ENCODE measurements around the gene ALOX5AP. TPM values are rescaled to one million over a fixed set of nuclear protein-coding genes. Genes with fewer than 3 reads are reported as not detected.

The ALOX5AP gene
- total RNA-seq: 10 to 100 TPM in 2 of 3 donors, 1 to 10 TPM in 1; 5.1 to 13.8 (median 11.8) TPM
- long read RNA-seq, donor 1, transcript ALOX5AP-201 (5 exons, 904 nt): major isoform, 9 of 9 reads
- long read RNA-seq, donor 1, partial matches to known transcripts: 0 of 9 reads
- long read RNA-seq, donor 1, other reads (novel, unspliced or antisense): 0 of 9 reads
- long read RNA-seq, donor 2, transcript ALOX5AP-201 (5 exons, 904 nt): major isoform, 6 of 7 reads
- long read RNA-seq, donor 2, partial matches to known transcripts: 1 of 7 reads
- long read RNA-seq, donor 2, other reads (novel, unspliced or antisense): 0 of 7 reads

- intact Hi-C loops (cut with DNase I, micrococcal nuclease): no loop called here
- Histone ChIP-seq H3K9me3 (no peaks in the 10 kb centered on the region), H3K36me3 (ENCODE audit: low read depth) (no peaks in the 10 kb centered on the region), H3K4me3 (no peak within 1 kb of the TSS), H3K4me1 (ENCODE audit: low read depth) (no peaks in the 10 kb centered on the region)
- ATAC-seq: peak; percentile 67
- no peak for TF ChIP-seq CTCF (IDR thresholded peaks at IDR 0.05)
- peak in 1 of 3 donors; percentile 29 for DNase-seq
Observed at GRCh38 chr13:30735025-30735871, at the start of gene ALOX5AP. Gene ALOX5AP (plus strand): TSS chr13:30735543. CDS start chr13:30735606, 63 bp downstream.

- Histone ChIP-seq H3K36me3 (ENCODE audit: low read depth) (no peaks in the 10 kb centered on the region), H3K9me3 (no peaks in the 10 kb centered on the region), H3K4me3 (no peak overlapping the region), H3K4me1 (ENCODE audit: low read depth) (peaks cover 5% of the 10 kb centered on the region)
- intact Hi-C loops (cut with DNase I, micrococcal nuclease): no loop called here
- DNase-seq: no peak
- TF ChIP-seq CTCF (IDR thresholded peaks at IDR 0.05): no peak
- no peak for ATAC-seq
Observed at GRCh38 chr13:30685987-30686386, 49.4 kb upstream of the ALOX5AP start.

- intact Hi-C loops (cut with DNase I, micrococcal nuclease): no loop called here
- Histone ChIP-seq H3K4me1 (ENCODE audit: low read depth) (peaks cover 5% of the 10 kb centered on the region), H3K4me3 (no peak overlapping the region), H3K9me3 (no peaks in the 10 kb centered on the region), H3K36me3 (ENCODE audit: low read depth) (no peaks in the 10 kb centered on the region)
- no peak for ATAC-seq
- DNase-seq: no peak
- no peak for TF ChIP-seq CTCF (IDR thresholded peaks at IDR 0.05)
Observed at GRCh38 chr13:30687601-30688000, 47.7 kb upstream of the ALOX5AP start.

GRCh38 chr13:30689752-30690151 is 45.6 kb upstream of the ALOX5AP start:
- no peak for TF ChIP-seq CTCF (IDR thresholded peaks at IDR 0.05)
- DNase-seq (peak in 1 of 3 donors; percentile 47), ATAC-seq (no peak)
- no peaks in the 10 kb centered on the region for H3K9me3 ChIP-seq
- no peaks in the 10 kb centered on the region for H3K36me3 ChIP-seq (ENCODE audit: low read depth)
- peaks cover 5% of the 10 kb centered on the region for H3K4me1 ChIP-seq (ENCODE audit: low read depth)
- no peak overlapping the region for H3K4me3 ChIP-seq
- intact Hi-C loops (cut with DNase I, micrococcal nuclease): no loop called here

GRCh38 chr13:30690282-30691188 is 44.8 kb upstream of the ALOX5AP start:
- no peak overlapping the region for H3K4me3 ChIP-seq
- peak; percentile 75 to 82 (median 82) for DNase-seq
- TF ChIP-seq CTCF (IDR thresholded peaks at IDR 0.05): no peak
- intact Hi-C loops (cut with DNase I, micrococcal nuclease): no loop called here
- H3K4me1 ChIP-seq (ENCODE audit: low read depth): peaks cover 5% of the 10 kb centered on the region
- no peaks in the 10 kb centered on the region for H3K9me3 ChIP-seq
- H3K36me3 ChIP-seq (ENCODE audit: low read depth): no peaks in the 10 kb centered on the region
- ATAC-seq: peak; percentile 87
